Gastroesophageal sphincter (tissue), 4 donors: ENCODE measurements around the gene CDYL2. TPM values are rescaled to one million over a fixed set of nuclear protein-coding genes. Genes with fewer than 3 reads are reported as not detected.
"Not testable (repeated sequence)": the region's sequence is repeated elsewhere in the genome, so short reads cannot be mapped to it uniquely, and the experiment has no call there.

Experiments used
- ATAC-seq: fragments of 150-250 bp; one replicate; pipeline ENCODE4 v1.9.1; 2016; ENCODE audit warnings: mild to moderate bottlenecking, moderate library complexity
- H3K27ac ChIP-seq, 4 donors: fragments of 200-600 bp; sonication (generic) in 3 of 4; 1 replicate in 3 of 4; 2 replicates in 1 of 4; pipeline ENCODE4 v1.5.1; 2016 to 2019
- H3K27me3 ChIP-seq: fragments of 200-600 bp; sonication (generic); one replicate; pipeline ENCODE4 v1.5.1; 2019
- H3K36me3 ChIP-seq, 2 donors: fragments of 200-600 bp; sonication (generic); one replicate each; pipeline ENCODE4 v1.5.1; 2019; ENCODE audit warnings: control low read depth in 1 of 2
- H3K4me1 ChIP-seq, 3 donors: fragments of 200-600 bp; sonication (generic); 1 replicate in 2 of 3; 2 replicates in 1 of 3; pipeline ENCODE4 v1.5.1; 2016 to 2019; ENCODE audit warnings: control low read depth in 2 of 3
- H3K4me3 ChIP-seq, 2 donors: fragments of 200-600 bp; sonication (generic); one replicate each; pipeline ENCODE4 v1.5.1; 2019; ENCODE audit warnings: mild to moderate bottlenecking in 1 of 2, moderate library complexity in 1 of 2
- H3K9me3 ChIP-seq, 3 donors: fragments of 200-600 bp; sonication (generic); one replicate each; pipeline ENCODE4 v1.5.1; 2017 to 2019; ENCODE audit warnings: control low read depth in 2 of 3
- EP300 ChIP-seq: sonication (generic); formaldehyde crosslinking; IDR thresholded peaks from one replicate; pipeline ENCODE4 v1.6.1; 2017; ENCODE audit warnings: antibody characterized with exemption, mild to moderate bottlenecking
- POLR2A ChIP-seq, 2 donors: fragments of 450-650 bp; IDR thresholded peaks; one replicate each; pipeline ENCODE4 v1.6.1; 2017; ENCODE audit warnings: antibody characterized with exemption in 2 of 2, mild to moderate bottlenecking in 2 of 2, moderate library complexity in 1 of 2
- POLR2AphosphoS5 ChIP-seq: sonication (generic); formaldehyde crosslinking; IDR thresholded peaks from one replicate; pipeline ENCODE4 v1.6.1; 2017; ENCODE audit warnings: antibody characterized with exemption
- WGBS, 2 donors: methylation state at CpG; one replicate each; pipeline ENCODE4 v1.1.5; 2018; ENCODE audit warnings: low coverage in 1 of 2; 5-methylcytosine and 5-hydroxymethylcytosine counted together
- total RNA-seq, 4 donors: library from RNA; depleted of rRNA; stranded (reverse); fragments of >200 nt; gene quantifications; one replicate each; pipeline ENCODE4 v1.1.0, GENCODE V29; 2016
- TF ChIP-seq, protein P1 (sequence below), 4 experiments: fragments of 200-600 bp in 2 of 4; fragments of 450-650 bp in 2 of 4; sonication (generic) in 1 of 4; IDR thresholded peaks; one replicate each; pipeline ENCODE4 v1.5.1; 2017 to 2019; ENCODE audit warnings: antibody characterized with exemption in 4 of 4, mild to moderate bottlenecking in 2 of 4, moderate library complexity in 2 of 4

The CDYL2 gene
- total RNA-seq, 4 donors from 2014 or later: 0.78 to 11.7 (median 3.2) TPM

- no peak for TF ChIP-seq POLR2A (IDR thresholded peaks at IDR 0.05)
- TF ChIP-seq EP300: no peak
- TF ChIP-seq, protein P1, sequence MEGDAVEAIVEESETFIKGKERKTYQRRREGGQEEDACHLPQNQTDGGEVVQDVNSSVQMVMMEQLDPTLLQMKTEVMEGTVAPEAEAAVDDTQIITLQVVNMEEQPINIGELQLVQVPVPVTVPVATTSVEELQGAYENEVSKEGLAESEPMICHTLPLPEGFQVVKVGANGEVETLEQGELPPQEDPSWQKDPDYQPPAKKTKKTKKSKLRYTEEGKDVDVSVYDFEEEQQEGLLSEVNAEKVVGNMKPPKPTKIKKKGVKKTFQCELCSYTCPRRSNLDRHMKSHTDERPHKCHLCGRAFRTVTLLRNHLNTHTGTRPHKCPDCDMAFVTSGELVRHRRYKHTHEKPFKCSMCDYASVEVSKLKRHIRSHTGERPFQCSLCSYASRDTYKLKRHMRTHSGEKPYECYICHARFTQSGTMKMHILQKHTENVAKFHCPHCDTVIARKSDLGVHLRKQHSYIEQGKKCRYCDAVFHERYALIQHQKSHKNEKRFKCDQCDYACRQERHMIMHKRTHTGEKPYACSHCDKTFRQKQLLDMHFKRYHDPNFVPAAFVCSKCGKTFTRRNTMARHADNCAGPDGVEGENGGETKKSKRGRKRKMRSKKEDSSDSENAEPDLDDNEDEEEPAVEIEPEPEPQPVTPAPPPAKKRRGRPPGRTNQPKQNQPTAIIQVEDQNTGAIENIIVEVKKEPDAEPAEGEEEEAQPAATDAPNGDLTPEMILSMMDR (IDR thresholded peaks at IDR 0.05): no peak
- TF ChIP-seq POLR2AphosphoS5: no peak
- Histone ChIP-seq H3K4me1 (no peaks in the 10 kb centered on the region), H3K36me3 (no peaks in the 10 kb centered on the region), H3K9me3 (peaks cover 0 to 11% (median 0%) of the 10 kb centered on the region in 3 donors), H3K27ac (no peak overlapping the region), H3K4me3 (no peak overlapping the region), H3K27me3 (no peaks in the 10 kb centered on the region)
- no peak for ATAC-seq
- 82 to 89% methylated on average over 2 of the region's 2 CpGs for WGBS, 2 donors
Observed at GRCh38 chr16:80792031-80792430, 12.4 kb downstream of the CDYL2 start.

DNA sequence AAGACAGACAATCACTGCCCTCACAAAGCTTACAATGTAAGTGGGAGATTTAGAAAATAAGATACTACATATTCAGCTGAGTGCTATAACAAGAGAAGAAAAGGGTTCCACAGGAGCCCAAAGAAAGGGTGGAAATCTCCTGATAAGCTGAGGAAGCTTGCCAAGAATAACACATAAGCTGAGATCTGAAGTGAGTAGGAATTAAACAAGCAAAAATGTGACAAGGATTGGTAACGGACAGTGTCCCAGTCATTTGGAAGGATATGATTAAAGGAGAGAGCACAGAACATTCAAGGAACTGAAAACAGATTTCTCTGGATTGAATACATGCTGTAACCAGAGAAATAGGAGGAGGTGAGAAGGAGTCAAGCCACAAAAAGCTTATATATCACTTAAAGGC lies 13.0 kb downstream of the CDYL2 start:
- 24 to 80% methylated on average over 1 of the region's 1 CpG for WGBS, 2 donors
- Histone ChIP-seq H3K36me3 (no peaks in the 10 kb centered on the region), H3K9me3 (peaks cover 0 to 15% (median 0%) of the 10 kb centered on the region in 3 donors), H3K4me1 (no peaks in the 10 kb centered on the region), H3K27ac (no peak overlapping the region), H3K27me3 (no peaks in the 10 kb centered on the region), H3K4me3 (no peak overlapping the region)
- TF ChIP-seq POLR2AphosphoS5 (no peak), EP300 (no peak), POLR2A (IDR thresholded peaks at IDR 0.05) (no peak)
- TF ChIP-seq, protein P1 (IDR thresholded peaks at IDR 0.05): no peak
- ATAC-seq: no peak

DNA sequence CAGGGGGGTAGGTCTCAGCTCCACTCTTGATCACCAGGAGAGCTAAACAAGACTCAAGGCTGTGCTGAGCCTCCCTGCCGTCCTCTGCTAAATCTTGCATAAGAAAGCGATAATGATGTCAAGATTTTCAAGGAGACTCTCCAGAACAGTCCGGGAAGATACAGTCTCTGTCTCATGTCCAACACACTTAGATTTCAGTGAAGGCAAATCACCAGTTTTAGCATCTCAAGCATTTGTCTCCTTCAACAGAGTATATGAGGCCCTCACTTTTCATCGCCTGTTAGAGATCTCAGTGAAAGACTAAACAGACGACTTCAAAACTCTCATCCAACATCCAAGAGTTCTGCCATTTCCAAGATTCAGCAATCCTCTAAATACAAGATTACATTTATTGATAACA lies 13.6 kb downstream of the CDYL2 start:
- no peak for ATAC-seq
- TF ChIP-seq, protein P1 (IDR thresholded peaks at IDR 0.05): no peak
- no peak for TF ChIP-seq POLR2AphosphoS5
- no peak for TF ChIP-seq EP300
- TF ChIP-seq POLR2A (IDR thresholded peaks at IDR 0.05): no peak
- H3K4me1 ChIP-seq: no peaks in the 10 kb centered on the region
- WGBS, 2 donors: 62 to 86% methylated on average over 2 to 5 of the region's 5 CpGs
- no peaks in the 10 kb centered on the region for H3K36me3 ChIP-seq
- H3K4me3 ChIP-seq: no peak overlapping the region
- H3K27ac ChIP-seq: no peak overlapping the region
- H3K9me3 ChIP-seq: peaks cover 0 to 19% (median 0%) of the 10 kb centered on the region in 3 donors
- H3K27me3 ChIP-seq: no peaks in the 10 kb centered on the region

DNA sequence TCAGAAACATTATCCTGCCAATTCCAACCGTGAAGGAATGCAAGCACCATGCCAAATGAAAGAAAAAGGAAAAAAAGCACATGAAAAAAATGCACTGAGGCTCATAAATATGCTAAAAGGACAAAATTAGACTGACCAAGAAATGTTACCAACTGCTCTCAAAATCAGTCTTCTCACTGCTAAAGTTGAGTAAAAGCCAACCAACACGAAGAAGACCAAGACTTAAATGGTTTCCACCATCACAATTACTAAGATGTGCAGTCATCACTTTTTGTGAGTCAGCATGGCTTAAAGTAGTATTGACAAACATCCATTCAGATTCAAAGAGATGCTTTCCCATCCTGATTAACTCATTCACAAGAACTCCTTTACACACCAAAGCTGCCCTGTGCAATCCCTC lies 16.4 kb downstream of the CDYL2 start:
- ATAC-seq: no peak
- H3K4me1 ChIP-seq: no peaks in the 10 kb centered on the region
- no peaks in the 10 kb centered on the region for H3K27me3 ChIP-seq
- TF ChIP-seq, protein P1 (IDR thresholded peaks at IDR 0.05): no peak
- TF ChIP-seq POLR2AphosphoS5 (no peak), EP300 (no peak), POLR2A (IDR thresholded peaks at IDR 0.05) (no peak)
- no peak overlapping the region for H3K27ac ChIP-seq
- WGBS, 2 donors: 32 to 53% methylated on average over 2 of the region's 2 CpGs
- H3K36me3 ChIP-seq: no peaks in the 10 kb centered on the region
- H3K9me3 ChIP-seq: peaks cover 0 to 36% (median 0%) of the 10 kb centered on the region in 3 donors
- no peak overlapping the region for H3K4me3 ChIP-seq

GRCh38 chr16:80786561-80786960 lies 17.8 kb downstream of the CDYL2 start:
- H3K9me3 ChIP-seq: peaks cover 0 to 41% (median 0%) of the 10 kb centered on the region in 3 donors
- not testable (repeated sequence) for H3K36me3 ChIP-seq, H3K4me3 ChIP-seq, ATAC-seq, H3K27ac ChIP-seq, H3K4me1 ChIP-seq, H3K27me3 ChIP-seq
- 100% methylated on average over 3 of the region's 3 CpGs; no CpG with 5 or more reads in 1 of the 2 donors for WGBS, 2 donors
